DMS153 treated with DMSO at 0.1 percent for 48 hours (cell line): ENCODE results near the gene TTC9B.

ENCODE experiments used
- DNase-seq: peaks from one replicate; lab custom pipeline; 2025; ENCODE audit not compliant: unreplicated experiment; lab: John Stamatoyannopoulos, UW

Gene TTC9B

DNA sequence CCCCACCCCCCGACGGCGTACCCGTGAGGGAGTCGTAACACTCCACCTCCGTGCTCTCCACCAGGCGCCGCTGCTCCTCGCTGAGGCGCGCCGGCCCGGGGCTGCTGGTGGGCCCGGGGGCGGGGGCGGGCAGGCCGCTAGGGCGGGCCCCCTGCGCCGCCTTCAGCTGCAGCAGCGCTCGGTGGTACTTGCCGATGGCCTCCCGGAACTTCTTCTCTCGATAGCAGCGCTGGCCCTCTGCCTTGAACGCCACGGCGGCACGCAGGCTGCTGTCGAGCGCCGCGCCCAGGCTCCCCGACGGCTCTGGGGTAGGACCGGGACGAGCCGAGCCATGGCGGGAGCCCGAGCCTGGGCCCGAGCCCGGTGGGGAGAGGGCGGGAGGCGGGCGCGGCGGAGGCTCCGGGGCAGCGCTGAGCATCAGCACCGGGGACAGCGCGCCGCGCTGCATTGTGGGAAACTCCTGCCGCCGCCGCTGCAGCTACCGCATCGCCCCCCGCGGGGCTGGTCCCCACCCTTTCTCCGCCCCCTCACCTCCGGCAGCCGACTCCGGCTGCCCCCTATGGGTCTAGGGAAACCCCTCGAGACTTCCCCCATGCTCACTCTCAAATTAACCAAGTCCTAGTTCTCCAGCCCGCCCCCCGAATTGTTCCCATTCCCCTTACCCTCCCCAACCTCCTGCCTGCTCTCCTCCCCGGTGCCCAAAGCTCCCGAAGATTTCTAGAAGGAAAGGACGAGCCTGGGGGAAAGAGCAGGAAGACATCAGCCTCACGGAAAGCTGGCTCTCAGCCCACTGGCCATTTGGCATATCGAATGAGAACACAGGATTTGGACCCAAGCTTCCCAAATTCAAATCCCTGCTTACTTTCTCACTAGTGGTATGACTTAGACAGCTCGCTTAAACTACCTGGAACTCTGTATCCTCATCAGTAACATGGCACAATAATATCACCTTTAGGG lies at the start of gene TTC9B:
Gene TTC9B, minus strand, starts transcription at position 451 of the 957 bp plus-strand sequence. Its CDS starts 3 bp downstream, at position 448.
- no peak for DNase-seq

DNA sequence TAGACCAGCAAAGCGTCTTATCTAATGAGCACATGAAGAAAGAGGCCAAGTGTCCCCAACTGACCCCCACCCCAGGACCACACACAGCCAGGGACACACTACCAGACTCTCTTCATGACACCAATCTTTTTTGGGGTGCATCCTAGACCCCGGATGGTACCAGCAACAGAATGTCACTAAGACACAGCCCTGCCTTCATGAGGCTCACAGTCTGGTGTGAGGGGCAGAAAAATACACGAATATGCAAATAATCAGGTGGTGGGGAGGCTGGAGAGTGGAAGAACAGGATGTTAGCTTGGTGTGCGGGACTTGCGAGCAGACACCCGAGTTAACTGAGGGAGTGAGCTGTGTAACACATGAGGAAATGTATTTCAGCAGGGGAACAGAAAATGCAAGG lies 49.4 kb upstream of the TTC9B start:
- DNase-seq = no peak

DNA sequence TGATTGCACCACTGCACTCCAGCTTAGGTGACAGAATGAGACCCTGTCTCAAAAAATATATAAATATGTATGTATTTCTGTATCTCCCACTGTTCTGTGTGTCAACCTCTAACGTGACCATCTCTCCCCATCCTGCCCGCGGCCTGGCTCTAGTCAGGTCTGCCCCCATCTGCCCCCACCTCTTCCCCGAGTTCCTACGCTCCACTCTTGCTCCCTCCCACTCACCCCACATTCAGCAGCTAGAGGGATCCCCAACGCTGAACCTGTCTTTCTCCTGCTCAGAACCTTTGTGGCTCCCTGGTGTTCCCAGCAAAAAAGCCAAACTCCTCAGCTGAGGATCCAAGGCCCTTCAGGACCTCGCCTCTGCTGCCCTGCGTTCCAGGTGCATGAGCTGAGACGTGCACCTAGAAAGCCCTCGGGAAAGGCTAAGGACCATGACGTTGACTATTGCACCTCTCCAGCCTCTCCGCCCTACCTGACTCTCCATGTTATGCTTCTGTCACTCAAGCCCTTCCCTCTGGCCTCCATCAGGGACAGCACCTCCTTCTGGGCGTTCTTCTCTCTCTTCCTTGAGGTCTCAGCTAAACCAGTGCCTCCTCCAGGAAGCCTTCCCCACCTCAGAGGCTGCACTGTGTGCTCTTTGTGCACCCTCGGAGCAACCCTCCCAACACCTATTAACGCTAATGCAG lies 48.9 kb upstream of the TTC9B start:
- no peak for DNase-seq

DNA sequence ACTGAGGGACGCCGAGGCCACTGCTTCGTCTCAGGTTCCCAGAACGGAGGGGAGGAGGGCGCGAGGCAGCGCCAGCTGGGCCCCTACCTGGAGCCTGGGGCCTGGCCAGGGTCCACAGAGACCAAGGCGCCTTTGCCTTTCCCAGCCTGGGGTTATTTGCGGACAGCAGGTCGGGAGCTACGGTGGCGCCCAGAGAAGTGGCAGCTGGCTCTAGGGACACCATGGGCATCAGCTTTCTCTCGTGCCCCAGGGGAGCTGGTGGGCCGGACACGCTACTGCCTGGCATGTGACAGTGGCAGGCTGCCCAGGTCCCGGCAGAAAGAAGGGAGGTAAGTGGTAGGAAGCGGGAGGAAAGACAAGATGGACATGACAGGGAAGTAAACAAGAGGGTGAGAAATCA lies 47.9 kb upstream of the TTC9B start:
- peak; percentile 46 for DNase-seq

DNA sequence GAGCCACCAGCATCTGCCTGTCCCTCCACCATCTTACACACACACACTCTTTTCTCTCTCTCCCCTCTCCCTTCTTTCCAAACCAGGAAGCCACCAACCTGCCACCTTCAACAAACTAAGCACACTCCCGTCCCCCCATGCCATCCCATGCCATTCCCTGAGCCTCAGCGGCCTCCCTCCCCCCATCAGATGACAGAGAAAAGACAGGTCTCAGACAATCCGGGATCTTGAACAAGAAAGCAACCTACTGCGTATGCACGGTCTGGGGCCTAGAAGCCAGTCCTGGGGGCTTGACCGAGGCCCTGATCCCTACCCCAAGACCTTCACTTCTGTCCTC lies 47.5 kb upstream of the TTC9B start:
- DNase-seq = no peak

DNA sequence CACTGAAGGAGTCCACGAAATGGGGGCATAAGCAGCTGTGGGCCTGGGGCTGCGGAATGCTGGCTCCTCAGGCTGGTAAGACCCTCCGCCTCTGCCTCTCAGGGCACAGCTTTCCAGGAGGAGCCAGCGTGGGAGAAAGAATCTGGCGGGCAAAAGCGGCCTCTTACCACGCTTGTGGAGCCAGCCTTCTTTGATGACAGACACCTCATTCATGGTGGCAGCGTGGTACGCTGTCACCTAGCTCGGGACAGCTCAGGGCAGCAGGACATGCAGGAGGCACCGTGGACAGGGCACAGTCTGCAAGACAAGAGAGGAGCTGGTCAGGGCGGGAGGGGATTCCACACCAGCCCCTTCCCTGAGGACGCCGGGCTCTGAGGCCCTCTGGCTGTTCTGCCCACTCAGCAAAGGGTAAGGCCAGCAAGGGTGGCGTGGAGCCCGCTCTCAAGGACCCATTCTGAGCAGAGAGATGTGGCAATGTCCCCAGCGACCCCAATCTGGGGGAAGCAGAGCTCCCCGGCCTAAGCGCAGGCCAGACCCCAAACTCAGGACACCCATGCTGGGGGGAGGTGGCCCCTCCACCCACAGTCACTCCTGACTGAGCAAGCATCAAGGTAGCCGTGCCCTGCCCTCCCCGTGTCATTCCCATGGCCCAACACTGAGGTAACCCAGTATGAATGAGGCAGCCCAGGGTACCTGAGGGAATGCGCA lies 47.0 kb upstream of the TTC9B start:
- DNase-seq = no peak

DNA sequence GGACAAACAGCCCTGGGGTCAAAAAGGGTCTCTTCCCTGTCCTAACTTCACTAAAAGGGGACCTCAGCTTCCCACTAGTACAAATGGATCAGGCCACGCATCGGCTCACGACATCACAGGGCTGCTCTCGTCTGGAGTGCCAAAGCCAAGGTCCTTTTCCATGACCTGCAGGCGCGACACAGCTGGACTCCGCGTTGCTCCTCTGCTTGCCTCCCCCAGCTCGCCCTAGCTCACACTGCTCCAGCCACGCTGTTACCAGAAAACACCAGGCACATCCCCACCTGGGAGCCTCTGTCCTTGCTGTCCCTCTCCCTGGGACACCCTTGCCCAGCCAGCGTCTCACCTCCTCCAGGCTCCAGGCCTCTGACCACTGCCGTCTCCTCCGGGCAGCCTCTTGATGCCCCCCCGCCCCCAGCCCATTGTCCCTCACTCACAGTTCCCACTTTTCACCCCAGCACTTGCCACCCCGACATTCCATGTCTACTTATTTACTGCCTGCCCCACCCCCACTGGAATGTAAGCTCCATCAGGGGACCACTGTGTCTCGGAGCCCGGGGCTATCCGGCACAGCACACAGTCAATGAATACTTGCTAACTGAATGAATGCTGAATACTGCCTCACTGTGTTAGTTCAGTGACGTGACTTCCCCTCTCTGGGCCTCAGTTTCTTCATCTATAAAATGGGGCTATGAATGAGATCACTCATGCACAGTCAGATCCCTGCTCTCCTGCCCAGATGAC lies 46.3 kb upstream of the TTC9B start:
- no peak for DNase-seq

DNA sequence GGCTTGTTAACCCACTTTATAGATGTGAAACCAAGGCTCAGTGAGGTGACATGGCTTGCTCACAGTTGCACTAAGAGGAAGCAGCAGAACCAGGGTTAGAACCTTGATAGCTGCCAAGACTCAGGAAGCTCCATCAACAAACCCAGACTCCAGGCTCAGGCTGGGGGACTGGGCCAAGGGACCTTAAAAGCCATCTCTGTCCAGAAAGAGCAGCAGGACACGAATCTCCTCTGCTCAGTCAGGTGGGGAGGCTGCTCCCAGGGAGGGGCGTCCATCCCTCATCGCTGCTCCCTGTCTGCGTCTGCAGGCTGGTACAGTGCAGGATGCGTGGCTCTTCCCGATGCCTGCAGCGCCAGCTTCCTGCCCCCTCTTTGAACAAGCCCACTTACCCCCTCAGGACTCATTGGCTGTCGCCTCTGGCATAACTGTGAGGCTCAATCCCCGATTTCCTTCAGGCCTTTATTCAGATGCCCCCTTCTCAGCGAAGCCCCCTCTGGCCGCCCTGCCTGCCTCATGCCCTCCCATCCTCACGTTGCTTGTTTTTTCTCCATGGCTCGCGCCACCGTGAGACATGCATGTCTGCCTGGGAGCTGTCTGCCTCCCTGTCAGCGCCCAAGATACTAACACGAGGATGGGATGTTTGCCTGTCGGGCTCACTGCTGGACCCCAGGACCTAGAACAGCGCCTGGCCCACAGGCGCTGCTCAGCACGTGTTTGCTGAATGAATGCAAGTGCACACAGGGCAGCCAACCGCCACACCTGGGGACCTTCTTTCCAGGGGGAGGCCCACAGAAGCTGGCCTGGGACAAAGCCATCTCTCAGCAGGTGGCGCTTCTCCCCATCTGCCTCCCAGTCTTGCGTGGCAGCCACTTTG lies 45.5 kb upstream of the TTC9B start:
- no peak for DNase-seq

DNA sequence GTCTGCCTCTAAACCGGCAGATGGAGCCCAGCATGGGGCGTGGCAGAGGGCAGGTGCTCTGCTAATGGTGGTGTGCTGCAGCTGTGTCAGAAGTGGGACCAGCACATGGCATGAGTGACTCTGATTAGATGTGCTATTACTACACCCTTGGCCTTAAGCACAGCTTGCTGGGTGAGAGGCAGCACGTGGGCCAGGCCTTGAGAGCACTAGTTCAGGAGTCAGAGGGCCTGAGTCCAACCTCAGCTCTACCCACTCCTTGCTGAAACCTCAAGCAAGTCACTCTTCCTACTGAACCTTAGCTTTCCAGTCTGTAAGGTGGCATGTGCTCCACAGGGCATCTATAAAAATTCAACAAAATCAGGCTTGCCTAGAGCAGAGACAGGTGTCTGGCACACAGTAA lies 44.2 kb upstream of the TTC9B start:
- no peak for DNase-seq

DNA sequence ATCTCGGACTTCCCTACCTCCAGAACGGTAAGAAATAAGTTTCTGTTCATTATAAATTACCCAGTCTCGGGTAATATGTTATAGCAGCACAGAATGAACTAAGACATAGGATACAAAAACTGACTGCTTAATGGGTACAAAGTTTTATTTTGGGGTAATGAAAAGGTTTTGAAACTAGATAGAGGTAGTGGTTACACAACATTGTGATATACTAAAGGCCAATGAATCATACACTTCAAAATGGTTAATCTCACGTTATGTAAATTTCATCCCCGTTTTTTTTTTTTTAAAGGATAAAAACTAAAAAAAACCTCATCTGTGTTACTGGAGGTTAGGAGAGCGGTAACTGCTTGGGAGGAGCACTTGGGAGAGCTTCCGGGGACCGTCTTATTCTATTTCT lies 43.4 kb upstream of the TTC9B start:
- no peak for DNase-seq

DNA sequence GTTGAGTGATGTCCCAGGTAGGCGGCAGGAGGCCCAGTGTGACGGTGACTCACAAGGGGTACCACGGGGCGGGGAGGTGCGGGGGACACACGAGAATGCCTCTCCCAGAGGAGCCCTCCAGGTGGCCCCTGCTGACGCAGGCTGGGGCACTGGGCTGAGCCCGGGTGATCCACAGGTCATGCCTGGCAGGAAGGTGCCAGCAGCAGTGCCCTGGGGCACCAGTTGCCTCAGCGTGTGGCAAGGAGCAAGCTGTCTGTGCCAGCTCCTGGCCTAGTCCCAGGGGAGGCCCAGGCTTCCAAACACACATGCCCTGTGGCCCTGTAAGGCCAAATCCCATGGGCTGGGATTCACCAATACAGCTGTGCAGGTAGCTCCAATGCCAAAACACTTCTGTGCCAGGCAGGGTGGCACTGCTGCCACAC lies 38.9 kb upstream of the TTC9B start:
- no peak for DNase-seq

DNA sequence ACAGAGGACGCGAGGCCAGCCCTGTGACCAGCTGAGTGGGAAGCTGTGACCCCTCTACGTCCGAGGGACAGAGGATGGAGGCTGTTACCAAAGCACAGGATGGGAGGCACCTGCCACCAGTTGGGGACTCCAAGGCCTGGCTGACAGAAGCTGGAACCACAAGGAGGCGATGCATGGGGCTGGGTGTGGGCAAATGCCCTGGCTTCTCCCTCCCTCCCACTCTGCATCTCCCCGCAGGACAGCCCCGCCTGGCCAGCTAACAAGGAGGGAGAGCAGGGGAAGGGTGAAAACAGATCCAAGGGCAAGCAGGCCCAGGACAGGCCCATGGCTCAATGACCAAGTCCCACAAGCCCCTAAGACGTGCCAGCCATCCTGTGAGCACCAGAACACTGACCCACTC lies 38.3 kb upstream of the TTC9B start:
- DNase-seq = no peak

DNA sequence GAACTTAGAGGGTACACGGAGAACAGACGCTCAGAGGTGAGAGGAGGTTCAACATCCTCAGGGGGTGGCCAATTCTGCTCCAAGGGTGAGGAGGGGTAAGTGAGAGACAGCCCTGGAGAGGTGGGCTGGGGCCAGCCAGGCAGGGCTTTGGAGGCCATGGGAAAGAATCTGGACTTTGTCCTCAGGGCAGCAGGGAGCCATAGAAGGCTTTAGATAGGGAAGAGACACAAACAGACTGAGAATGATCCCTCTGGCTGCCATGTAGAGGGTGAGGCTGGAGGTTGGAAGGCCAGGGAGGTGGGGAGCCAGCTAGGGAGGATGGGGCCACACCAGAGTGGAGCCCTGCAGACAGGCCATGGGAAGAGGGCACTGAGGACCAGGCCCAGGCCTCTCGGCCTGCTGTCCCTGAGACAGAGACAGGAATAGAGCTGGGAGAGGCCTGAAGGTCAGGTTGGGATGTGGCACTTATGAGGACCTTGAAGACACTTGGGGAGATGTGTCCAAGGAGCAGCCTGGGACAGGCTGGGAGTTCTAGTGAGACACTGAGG lies 37.5 kb upstream of the TTC9B start:
- no peak for DNase-seq

DNA sequence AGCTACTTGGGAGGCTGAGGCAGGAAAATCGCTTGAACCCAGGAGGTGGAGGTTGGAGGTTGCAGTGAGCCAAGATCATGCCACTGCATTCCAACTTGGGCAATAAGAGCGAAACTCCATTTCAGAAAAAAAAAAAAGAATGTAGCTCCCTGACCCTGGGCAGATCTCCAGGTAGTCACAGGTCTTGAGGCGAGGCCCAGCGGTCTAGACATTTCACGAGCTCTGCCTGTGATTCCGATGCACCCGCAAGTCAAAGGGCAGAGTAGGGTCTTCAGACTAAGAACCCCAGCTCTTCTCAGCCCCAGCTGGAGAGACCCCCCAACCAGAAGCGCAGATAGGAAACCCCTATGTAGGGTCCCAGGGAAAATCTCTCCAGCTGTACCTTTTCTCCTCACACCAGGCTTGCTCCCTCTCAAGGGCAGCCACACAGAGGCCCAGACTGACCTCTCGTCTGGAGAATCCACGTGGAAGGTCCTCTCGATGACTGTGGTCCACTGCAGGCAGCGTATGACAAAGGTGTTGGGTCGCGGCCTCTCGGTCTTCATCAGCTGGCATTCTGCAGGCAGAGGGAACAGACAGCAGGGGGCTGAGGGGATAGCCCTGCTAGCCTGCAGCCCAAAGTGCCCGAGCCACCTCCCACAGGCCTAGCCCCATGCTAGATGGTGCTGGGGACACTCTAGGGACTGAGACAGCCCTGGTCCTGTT lies 36.7 kb upstream of the TTC9B start:
- no peak for DNase-seq

DNA sequence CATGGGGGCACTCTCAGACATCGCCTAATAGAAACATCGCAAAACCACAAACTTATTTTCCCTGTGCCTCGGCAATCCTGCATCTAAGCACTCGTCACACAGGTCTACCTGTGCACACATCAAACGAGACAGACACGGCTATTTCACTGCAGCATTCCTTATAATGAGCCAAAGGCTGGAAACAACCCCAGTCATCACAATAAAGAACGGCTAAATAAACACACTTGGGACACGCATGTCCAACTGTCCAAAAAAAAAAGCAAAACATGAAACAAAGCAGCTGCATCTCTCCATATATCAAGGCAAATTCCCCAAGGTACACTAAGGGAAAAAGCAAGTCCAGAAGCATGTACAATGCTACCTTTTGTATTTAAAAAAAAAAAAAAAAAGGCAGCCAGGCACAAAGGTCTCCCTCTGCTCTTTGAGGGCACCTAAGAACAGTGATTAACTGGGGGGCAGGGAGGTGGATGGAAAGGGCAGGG lies 35.5 kb upstream of the TTC9B start:
- DNase-seq = peak; percentile 4

DNA sequence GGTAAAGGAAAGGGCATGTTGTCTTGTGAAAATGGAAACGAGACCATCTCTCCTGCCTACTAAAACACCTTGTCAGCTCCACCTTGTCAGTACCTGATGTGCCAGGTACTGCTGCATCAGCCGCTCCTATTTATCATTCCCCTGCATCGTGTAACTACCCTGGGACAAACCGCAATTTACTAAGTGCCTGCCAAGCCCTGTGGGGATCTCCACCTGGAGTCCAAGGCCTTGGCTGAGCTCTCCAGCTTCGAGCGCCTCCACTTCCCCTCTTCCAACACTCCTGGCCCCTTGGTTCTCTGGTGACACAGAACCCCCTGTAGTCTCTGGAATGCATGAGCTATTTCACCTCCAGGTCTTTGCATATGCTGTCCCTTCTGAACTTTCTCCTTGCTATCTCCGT lies 34.2 kb upstream of the TTC9B start:
- no peak for DNase-seq

DNA sequence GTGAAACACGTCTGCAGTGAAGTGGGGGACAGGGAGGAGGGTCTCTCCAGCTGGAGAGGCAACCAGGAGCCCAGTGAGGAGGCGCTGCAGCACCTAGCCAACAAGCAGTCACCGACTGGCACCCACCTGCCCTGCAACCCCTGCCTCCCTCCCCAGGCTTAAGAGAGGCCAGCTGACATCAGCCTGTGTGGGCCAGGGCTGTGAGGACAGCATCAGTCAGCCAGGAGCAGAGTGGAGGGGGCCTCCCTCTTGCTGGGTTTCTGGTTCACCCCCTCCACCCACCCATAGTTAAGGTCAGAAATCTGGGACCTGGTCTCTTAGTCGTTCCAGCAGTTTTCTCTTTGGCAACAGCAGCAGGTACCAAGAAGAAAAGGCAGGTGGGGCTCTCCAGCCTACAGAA lies 33.8 kb upstream of the TTC9B start:
- no peak for DNase-seq

DNA sequence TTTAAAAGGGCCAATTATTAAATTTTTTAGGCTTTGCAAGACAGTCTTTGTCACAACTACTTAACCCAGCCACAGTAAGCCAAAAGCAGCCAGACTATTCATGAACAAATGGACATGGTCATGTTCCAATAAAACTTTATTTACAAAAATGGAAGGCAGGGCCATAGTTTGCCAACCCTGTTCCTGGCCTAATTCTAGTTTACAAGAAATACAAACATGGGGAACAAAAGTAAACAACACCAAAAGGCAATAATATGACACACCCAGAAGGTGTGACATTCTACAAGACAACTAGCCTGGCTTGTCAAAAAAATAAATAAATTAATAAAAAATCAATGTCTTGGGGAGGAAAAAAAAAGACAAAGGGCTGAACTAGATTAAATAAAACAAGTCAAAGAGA lies 33.1 kb upstream of the TTC9B start:
- DNase-seq = no peak

DNA sequence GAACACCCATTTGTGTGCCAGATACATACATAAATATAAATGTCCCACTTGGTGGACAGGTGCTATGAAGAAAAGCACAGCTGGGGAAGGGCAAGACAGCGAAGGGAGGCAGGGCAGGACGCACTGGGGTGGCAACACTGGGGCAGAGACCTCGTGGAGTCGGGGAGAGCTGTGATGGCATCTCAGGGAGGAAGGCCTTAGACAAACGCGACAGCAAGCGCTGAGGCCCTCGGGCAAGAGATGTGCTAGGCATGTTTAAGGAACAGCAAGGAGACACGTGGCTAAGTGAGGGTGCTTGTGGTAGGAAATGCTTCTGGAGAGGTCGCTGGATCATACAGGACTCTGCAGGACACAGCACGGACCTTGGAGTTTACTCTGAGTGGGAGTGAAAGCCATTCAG lies 31.6 kb upstream of the TTC9B start:
- no peak for DNase-seq
